HG02759 (cell line): ENCODE measurements around the gene TANGO6.

Experiments used
- ATAC-seq: cut with Tn5 transposase; IDR thresholded peaks from one replicate; pipeline ENCODE4 v1.9.1; 2021; ENCODE audit warnings: mild to moderate bottlenecking, moderate library complexity; ENCODE audit not compliant: unreplicated experiment

TANGO6 gene

DNA sequence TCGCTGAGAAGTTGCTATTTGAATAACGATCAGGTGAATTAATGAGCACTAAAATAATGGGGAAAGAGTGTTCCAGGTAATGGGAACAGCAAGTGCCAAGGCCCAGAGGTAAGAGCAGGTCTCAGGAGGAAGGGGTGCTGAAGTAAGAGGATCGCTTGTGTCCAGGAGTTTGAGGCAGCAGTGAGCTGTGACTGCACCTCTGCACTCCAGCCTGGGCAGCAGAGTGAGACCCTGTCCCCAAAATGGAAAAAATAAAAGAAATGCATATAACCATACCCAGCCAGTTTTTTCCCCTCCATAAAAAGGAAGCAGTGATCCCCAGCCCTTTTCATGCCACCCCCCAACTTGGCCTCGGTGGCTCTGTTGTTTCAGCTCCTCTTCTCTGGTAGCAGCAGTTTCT, 245.4 kb downstream of the TANGO6 start:
- ATAC-seq, result no peak

DNA sequence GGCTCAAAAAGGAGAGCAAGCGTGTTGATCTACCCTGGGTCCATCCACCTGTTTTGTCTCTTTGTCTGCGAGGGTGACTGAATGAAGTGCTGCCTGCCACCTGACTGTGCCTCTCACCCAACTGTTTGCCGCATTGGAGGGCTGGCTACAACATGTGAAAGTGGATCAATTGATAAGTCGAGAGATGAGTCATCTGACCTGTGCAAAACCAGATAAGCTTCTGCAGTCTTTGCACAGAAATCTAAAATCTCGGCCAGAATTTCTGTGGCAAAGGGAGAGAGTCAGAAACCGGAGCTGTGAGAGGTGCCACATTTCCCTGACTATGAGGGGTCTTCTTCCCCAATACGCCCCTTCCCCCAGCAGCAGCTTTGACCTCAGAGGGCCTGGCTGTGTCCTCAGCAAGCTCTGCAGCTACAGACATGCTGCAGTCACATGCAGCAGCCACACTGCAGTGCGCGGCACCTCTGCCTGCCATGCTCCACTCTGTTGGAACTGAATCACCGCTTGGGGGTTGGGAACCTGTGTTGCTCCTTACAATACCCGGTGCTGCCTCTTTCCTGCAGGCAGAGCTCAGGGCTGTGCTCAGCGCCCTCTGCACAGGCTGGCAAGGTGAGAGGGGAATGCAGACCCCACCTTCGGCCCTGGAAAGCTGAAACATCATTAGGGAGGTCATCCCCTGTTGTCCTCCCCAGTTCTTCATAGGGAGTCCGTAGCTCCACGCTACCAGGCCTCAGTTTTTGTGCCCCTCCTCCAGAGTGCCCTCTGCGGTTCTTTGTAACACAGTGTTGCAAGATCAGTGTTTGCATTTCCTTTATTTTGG, 246.0 kb downstream of the TANGO6 start:
- ATAC-seq, result no peak

DNA sequence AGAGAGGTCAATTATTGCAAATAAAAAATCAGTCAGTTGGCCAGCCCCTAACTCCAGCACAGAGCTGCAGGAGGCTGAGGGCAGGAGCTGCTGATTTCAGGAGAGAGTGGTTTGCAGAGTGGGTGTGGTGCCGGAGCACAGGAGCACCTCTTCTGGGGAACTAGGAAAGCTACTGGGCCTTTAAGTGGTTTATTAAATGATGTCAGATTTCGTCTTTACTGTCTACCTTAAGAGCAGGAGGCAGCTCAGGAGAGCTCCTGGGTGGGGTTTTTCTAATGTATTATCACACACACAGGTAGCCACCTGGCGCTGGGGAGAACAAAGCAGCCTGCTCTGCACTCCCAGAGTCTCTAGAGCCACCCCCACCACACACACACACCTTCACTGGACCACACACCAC, 250.6 kb downstream of the TANGO6 start:
- ATAC-seq, result no peak

DNA sequence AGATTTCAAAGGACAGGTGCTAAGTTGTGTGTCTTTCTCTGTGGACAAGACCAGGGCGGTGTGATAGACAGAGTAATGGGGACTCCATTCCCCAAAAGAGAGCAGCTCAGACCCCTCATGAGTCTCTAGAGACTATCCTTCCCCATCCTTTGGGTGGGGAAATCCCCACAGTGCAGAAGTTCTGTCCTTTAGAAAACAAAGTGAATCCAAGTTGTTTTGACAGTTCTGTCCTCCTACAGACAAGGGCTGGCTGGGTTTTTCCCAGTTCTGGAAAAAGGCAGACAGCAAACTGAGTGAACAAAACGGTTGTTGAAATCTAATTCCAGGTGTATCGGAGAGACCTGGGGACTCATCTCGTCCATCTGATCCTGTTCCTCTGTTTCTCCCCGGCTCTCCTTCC, 251.2 kb downstream of the TANGO6 start:
- no peak for ATAC-seq

DNA sequence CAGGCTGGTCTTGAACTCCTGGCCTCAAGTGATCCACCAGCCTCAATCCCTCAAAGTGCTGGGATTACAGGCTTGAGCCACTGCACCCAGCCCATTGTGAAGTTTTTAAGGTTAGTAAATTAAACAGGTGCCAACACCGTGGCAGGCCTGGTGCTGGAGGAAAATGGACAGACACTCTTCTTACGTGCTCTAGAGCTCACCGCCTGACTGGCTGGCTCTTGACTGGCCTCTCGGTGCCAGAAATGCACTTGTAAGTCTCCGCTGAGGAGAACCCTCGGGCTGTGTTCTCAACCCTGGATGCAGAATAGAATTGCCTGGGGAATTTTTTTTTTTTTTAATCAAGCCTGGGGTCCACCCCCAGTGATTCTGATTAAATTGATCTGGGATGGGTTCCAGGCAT, 251.9 kb downstream of the TANGO6 start:
- no peak for ATAC-seq

DNA sequence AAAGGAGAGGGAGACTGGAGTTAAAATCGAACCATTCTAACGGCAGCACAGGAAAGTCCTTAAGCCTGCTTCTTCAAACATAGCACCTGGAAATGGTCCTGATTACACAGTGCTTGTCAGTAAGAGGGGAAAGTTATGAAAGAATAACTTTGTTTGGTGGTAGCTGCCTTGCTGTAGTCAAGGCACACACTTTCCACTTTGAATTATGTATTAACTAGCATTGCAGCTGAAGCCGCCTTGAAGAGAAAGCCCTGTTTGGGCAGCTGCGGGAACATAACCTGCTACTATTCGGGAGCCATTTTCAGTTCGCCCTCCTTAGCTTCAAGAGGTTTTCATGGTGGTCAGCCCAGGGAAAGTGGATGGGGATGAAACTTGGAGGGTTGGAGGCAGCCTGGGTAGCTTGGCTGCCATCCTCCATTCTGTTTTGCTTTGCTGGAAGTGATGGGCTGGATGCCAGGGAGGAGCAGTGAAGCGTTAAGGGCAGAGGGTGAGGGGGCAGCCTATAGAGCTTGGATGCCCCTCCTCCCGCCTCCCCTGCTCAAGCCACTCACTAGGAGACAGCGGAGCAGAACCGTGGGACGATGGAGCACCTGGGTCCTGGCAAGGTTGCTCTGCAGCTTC, 256.9 kb downstream of the TANGO6 start:
- no peak for ATAC-seq

DNA sequence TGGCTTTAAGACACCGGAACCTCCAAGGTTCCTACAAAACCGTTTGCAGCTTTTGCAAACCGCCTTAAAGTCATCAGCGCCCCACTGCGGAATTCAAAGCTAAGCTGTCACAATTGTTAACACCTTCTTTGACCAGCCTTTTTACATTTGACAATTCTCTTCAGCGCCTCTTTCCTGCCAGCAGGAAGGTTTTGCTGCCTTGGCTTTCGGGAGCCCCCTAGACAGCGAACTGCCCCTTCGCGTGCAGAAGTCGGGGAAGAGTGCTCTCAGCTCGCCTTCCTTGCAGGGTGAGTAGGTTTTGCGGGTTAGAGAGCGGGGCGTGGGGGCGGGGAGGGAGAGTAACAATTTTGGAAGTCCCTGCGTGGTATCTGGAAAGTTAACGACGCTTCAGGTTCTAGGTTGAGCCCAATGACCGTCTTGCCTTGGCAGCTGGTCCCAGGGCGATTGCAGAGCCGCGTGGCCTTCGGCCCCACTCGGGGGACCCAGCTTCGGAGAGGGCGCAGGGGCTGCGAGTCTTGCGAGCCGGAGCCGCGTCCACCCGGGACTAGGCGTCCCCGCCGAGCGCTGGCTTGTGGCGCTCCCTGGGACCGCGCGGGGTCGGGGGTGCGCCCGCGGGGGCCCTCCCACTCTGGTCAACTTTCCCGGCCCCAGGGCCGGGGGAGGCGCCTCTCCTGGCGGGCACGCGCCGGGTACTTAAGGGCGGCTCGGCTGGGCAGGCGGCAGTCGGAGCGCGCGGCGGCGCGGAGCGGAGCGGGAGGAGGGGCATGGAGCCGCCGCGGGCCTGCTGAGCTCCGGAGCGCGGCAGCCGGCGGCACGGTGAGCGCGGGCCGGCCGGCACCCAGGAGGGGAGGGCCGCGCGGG, 262.4 kb downstream of the TANGO6 start, which contains the start of gene HAS3:
Gene HAS3, plus strand, starts transcription at position 153 of the 861 bp plus-strand sequence. CDS start 3,743 bp downstream, outside the sequence.
- no peak for ATAC-seq

DNA sequence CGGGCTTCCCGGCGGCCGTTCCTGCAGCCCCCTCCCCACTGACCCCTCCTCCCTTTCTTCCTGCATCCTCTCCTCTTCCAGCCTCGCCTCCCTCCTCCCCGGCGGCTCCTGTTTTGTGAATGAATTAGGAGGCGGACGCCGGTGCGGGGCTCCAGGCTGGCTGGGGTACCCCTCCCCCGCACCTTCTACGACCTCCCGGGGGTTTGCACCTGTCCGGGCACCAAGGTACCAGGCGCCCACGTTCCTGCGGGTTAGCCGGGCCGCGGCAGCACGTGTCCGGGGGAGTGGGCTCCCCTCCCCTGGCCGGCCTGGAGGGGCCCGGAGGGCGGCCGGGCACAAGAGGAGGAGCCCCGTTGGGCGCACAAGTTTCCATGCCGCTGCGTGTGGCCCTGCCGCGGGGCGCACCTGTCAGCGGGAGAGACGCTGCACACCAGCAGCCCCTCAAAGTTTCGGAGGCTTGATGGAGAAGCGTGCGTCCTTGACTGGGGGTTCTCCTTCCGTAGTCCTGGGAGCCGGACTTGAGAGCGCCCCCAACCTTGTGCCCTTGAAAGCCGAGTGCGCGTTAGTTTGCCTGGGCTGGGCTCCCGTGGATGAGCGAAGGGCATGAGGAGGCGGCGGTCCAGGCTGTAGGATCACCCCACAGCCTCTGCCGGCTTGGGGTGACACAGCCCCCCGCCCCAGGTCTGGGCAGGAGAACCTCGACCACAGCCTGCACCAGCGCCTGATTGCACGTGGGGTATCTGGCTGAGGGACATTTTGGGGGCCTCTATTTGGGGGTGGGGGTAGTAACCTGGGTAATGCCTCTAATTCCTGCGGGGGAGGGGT, 263.4 kb downstream of the TANGO6 start:
- no peak for ATAC-seq

DNA sequence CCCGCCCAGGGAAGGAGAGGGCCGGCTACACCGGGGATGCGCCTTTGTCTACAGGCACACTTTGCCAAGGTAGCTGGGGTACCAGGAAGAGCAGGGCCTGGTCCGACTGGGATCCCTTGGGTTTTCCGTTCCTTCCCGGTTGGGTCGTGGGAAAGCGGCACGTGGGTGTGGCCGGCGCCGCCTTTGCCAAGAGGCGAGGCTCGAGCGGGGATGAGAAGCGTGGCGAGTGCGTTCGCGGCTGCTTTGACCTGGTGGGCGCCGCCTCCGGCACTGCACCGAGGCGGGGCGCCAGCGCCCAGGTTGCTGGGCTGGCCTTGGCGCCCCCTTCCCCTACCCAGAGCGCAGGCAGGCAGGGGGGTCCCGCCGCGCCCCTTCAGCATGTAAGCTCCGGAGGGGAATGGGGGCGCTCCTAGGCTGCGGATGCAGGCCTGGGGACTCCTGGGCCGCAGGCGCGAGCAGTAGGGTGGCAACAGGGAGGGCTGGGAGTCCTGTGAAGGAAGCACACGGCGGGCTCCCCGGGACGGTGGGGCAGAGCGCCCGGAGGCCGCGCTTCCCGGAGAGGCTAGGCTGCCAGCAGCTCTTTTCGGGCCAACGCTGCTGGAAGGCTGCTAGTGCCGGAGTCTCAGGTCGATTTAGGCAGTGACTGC, 264.1 kb downstream of the TANGO6 start:
- no peak for ATAC-seq

DNA sequence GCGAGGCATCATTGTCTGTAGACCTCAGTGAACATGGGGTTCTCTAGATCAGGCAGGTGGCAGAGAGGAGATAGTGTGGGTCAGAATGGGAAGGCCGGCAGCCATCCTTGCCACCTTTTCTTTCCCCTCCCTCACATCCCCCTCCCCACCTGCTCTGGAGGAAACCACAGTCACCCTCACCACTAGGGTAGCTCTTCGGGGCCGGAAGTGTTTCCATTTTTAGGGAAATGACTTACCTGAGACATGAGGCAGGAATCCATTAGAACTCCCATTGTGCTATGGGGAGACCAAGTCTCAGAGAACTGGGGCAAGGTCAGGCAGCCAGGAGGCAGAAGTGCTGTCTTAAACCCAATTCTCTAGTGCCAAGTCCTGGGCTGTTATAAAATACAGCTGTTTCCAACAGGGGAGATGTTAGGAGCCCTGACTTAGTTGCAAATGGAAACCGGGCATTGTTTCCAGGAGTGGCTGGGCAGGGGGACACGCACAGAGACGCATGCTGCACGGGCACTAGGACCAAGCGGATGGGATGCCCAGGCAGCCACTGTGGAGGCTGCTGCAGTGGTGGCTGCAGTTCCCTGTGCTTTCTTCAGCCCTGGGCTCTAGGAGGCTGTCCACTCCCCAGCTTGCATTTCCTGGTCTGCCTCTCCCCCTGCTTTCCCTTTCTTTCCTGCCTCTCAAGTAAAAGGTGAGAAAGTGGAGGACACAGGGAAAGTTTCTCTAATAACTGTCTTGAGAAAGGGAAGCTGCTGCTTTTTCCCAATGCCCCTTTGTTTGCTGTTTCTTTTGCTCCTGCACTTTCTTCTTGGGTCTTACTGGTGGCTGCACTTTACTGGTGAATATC, 265.0 kb downstream of the TANGO6 start:
- ATAC-seq, result no peak

DNA sequence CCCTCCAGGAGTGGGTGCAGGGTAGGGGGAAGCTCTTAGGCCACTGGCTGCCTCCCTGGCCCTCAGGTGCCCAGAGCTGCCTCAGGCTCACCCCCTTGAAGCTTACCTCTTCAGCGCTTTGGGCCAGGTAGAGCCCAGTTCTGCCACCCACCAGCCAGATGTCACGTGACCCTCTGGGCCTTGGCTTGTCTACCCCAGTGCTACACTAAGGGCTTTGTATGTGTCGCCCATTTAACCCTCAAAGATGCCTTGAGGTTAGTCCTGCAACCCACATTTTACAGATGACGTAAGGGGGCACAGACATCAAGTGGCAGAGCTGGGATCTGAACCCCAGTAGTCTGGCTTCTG, 265.5 kb downstream of the TANGO6 start:
- no peak for ATAC-seq

DNA sequence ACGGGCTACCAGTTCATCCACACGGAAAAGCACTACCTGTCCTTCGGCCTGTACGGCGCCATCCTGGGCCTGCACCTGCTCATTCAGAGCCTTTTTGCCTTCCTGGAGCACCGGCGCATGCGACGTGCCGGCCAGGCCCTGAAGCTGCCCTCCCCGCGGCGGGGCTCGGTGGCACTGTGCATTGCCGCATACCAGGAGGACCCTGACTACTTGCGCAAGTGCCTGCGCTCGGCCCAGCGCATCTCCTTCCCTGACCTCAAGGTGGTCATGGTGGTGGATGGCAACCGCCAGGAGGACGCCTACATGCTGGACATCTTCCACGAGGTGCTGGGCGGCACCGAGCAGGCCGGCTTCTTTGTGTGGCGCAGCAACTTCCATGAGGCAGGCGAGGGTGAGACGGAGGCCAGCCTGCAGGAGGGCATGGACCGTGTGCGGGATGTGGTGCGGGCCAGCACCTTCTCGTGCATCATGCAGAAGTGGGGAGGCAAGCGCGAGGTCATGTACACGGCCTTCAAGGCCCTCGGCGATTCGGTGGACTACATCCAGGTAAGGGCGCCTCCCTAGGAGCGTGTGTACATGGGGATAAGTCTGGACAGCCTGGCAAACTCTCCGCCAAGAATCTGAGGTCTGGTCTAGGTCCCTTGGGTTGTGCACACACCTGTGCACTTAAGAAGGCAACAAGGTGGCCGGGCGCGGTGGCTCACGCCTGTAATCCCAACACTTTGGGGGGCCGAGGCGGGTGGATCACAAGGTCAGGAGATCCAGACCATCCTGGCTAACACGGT, 266.3 kb downstream of the TANGO6 start:
- ATAC-seq, result no peak

DNA sequence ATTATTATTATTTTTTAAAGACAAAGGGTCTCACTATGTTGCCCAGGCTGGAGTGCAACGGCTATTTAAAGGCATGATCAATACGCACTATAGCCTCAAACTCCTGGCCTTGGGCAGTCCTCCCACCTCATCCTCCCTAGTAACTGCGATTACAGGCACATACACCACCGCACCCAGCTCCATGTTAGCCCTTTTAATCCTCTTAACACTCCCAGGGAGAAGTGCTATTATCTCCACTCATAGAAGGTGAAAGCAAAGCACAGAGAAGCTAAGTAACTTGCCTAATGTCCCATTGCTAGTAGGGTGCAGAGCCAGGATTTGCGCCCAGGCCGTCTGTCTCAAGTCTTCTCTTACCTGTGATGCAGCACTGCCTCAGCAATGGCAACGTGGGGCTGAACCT, 267.1 kb downstream of the TANGO6 start:
- no peak for ATAC-seq

DNA sequence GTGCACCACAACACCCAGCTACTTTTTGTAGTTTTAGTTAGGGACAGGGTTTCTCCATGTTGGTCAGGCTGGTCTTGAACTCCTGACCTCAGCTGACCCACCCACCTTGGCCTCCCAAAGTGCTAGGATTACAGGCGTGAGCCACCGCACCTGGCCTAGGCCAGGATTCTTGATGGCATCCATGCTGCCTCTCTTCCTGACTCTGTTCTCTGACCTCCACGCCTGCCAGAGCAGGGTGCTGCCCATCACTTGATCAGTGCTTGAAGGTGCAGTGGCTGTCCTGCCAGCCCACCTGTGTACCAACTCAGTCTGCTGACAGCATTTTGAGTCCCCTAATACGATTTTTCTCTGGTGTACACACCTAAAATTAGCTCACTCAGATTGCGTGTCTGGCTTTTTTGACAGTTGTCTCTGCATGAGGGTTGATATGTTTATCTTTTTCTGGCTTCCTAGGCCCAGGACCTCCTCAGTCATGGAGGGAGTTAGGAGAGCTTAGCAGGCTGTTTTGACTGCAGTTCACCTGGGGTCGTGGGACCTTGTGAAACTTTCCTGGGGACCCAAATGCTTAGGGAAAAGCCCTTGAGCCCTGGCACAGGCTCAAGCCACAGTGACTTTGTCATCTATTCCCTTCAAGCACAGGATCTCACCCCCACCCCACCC, 268.0 kb downstream of the TANGO6 start:
- no peak for ATAC-seq

DNA sequence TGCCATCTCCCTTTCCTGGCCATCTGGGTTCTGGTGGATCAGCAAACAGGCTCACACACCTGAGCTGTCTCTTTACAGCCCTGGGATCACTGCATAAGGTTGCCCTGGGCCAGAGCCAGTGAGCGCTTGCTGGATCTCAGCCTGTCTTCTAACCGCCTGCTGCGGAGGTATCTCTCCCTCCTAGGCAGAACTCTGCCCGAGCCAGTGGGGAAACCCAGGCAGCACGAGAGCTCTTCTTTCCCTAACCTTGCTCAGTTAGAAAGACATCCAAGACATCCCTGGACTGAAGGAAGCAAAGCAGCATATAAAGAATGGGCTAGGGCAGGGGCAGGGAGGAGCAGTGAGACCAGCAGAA, 268.5 kb downstream of the TANGO6 start:
- no peak for ATAC-seq

DNA sequence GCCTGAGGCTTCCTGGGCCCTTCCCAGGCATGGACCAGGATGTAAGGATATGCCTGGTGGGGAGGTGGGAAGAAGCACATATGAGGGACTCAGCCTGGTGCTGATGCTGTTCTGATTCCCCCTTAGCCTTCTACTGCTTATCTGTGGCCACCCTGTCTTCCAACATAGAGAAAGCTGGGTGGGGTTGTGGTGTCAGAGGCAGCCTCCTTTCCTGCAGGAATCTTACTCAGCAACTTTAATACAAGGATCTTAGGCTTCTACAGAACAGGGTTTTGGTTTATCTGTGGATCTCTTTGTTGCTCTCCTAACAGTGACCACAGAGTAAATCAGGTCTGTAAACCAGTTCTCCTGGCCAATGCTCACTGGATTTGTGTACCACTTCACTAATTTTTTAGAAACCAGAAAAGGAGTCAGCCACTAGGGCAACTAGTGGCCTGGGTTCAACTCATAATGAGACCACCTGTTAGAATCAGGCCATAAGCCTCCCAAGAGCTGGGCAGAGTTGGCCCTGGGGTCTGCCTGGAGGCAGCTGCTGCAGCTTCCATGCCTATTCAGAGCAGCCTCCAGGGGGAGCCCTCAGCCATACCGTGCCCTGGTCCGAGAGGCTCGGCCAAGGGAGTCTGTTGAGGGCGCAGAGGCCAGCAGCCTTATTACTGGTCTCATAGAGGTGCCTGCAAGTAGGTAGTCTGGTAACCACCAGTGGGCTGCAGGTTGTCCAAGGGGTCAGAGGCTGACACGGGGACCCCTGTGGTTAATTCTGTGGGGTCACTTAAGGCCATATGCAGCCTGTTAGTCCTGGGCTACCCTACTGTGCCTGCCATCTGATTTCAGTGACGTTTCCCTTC, 269.2 kb downstream of the TANGO6 start:
- no peak for ATAC-seq

DNA sequence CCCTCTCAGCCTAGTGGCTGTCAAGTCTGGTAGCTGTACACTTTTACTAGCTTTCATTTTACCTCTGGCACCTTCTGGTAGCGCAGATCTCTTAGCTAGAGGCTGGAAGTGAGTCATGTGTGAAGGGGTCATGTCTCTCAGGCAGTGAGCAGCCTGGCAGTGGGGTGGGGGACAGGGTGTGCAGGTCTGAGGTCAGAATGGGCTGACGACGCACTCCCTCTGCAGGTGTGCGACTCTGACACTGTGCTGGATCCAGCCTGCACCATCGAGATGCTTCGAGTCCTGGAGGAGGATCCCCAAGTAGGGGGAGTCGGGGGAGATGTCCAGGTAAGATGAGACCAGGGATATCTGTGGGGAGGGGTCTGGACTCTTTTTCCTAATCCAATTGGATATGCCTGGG, 269.9 kb downstream of the TANGO6 start:
- ATAC-seq, result no peak
